Upper lobe of left lung (tissue), 6 donors: ENCODE measurements around the gene UST. TPM values are rescaled to one million over a fixed set of nuclear protein-coding genes. Genes with fewer than 3 reads are reported as not detected.

ENCODE experiments used
- ATAC-seq, 2 donors: fragments of 200-7000 bp; cut with Tn5 transposase; one replicate each; pipeline ENCODE4 v1.9.1; 2022; ENCODE audit warnings: mild to moderate bottlenecking in 2 of 2, moderate library complexity in 2 of 2; ENCODE audit not compliant: low FRiP score in 2 of 2
- DNase-seq, 2 donors: peaks; one replicate each; pipeline ENCODE4 v3.0.0-alpha.2; 2019 to 2020
- H3K27ac ChIP-seq, 4 donors: fragments of 200-600 bp; sonication (generic); one replicate each; pipeline ENCODE4 v1.5.1; 2016 to 2019
- H3K27me3 ChIP-seq, 4 donors: fragments of 200-600 bp; sonication (generic); one replicate each; pipeline ENCODE4 v1.5.1; 2017 to 2019
- H3K36me3 ChIP-seq, 4 donors: fragments of 200-600 bp; sonication (generic); one replicate each; pipeline ENCODE4 v1.5.1; 2016 to 2019
- H3K4me1 ChIP-seq, 4 donors: fragments of 200-600 bp; sonication (generic); one replicate each; pipeline ENCODE4 v1.5.1; 2018 to 2019
- H3K4me3 ChIP-seq, 4 donors: fragments of 200-600 bp; sonication (generic); one replicate each; pipeline ENCODE4 v1.5.1; 2017 to 2019; ENCODE audit warnings: mild to moderate bottlenecking in 2 of 4, moderate library complexity in 1 of 4
- H3K9me3 ChIP-seq, 4 donors: fragments of 200-600 bp; sonication (generic); one replicate each; pipeline ENCODE4 v1.5.1; 2018 to 2019
- EP300 ChIP-seq, 4 donors: sonication (generic); formaldehyde crosslinking; IDR thresholded peaks; one replicate each; pipeline ENCODE4 v1.5.1; 2017; ENCODE audit warnings: antibody characterized with exemption in 4 of 4, control low read depth in 2 of 4
- POLR2A ChIP-seq, 4 donors: fragments of 450-650 bp; IDR thresholded peaks; one replicate each; pipeline ENCODE4 v1.5.1; 2016 to 2017; ENCODE audit warnings: antibody characterized with exemption in 4 of 4, mild to moderate bottlenecking in 2 of 4
- POLR2AphosphoS5 ChIP-seq, 2 donors: sonication (generic); formaldehyde crosslinking; IDR thresholded peaks; one replicate each; pipeline ENCODE4 v1.5.1; 2017; ENCODE audit warnings: antibody characterized with exemption in 2 of 2
- WGBS, 2 donors: methylation state at CpG; one replicate each; pipeline ENCODE4 v1.1.5; 2017 to 2018; 5-methylcytosine and 5-hydroxymethylcytosine counted together
- total RNA-seq, 6 donors: library from RNA; depleted of rRNA in 4 of 6; stranded (reverse); fragments of >200 nt in 4 of 6; gene quantifications; one replicate each; pipeline versions ENCODE4 v1.1.0 to v1.2.1, GENCODE V29; 2016 to 2021
- TF ChIP-seq, protein P1 (sequence below), 6 experiments: fragments of 450-650 bp in 4 of 6; fragments of 200-600 bp in 2 of 6; sonication (generic) in 2 of 6; IDR thresholded peaks; one replicate each; pipeline ENCODE4 v1.5.1; 2016 to 2019; ENCODE audit warnings: antibody characterized with exemption in 6 of 6
- donor health status: DM: no; HTN: no; CAD: no; lungs with moderate emphysema.
- donor health status: DM: no; HTN: yes; CAD: no; lungs with severe emphysema.

Gene UST
- total RNA-seq, 6 donors from 2014 or later: 10.2 to 21.6 (median 14.2) TPM

DNA sequence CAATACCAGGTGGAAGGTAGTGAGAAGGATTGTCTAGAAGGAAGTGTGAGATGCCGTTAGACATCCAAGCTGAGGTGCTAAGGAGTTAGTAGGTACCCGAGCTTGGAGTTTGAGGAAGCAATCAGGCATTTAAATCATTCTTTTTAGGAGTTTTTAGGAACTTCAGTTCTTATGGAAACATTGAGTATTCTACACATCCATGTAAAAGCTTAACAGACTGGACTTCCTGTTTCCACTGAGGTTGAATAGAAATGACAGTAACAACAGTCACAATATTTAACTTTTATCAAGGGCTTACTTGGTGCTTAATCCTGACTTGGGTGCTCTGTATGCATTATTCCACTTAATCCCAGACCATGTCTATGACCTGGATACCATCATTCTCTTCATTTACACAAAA is 136.4 kb downstream of the UST start:
- H3K4me1 ChIP-seq: no peaks in the 10 kb centered on the region
- no peak for TF ChIP-seq POLR2AphosphoS5 (IDR thresholded peaks at IDR 0.05)
- TF ChIP-seq EP300 (IDR thresholded peaks at IDR 0.05): no peak
- TF ChIP-seq POLR2A (IDR thresholded peaks at IDR 0.05): no peak
- TF ChIP-seq, protein P1, sequence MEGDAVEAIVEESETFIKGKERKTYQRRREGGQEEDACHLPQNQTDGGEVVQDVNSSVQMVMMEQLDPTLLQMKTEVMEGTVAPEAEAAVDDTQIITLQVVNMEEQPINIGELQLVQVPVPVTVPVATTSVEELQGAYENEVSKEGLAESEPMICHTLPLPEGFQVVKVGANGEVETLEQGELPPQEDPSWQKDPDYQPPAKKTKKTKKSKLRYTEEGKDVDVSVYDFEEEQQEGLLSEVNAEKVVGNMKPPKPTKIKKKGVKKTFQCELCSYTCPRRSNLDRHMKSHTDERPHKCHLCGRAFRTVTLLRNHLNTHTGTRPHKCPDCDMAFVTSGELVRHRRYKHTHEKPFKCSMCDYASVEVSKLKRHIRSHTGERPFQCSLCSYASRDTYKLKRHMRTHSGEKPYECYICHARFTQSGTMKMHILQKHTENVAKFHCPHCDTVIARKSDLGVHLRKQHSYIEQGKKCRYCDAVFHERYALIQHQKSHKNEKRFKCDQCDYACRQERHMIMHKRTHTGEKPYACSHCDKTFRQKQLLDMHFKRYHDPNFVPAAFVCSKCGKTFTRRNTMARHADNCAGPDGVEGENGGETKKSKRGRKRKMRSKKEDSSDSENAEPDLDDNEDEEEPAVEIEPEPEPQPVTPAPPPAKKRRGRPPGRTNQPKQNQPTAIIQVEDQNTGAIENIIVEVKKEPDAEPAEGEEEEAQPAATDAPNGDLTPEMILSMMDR (IDR thresholded peaks at IDR 0.05): no peak
- WGBS, 2 donors: 64 to 69% methylated on average over 2 of the region's 2 CpGs
- H3K27me3 ChIP-seq: no peaks in the 10 kb centered on the region
- no peak overlapping the region for H3K4me3 ChIP-seq
- H3K27ac ChIP-seq: no peak overlapping the region
- no peaks in the 10 kb centered on the region for H3K9me3 ChIP-seq
- DNase-seq (no peak), ATAC-seq (no peak)
- no peaks in the 10 kb centered on the region for H3K36me3 ChIP-seq

DNA sequence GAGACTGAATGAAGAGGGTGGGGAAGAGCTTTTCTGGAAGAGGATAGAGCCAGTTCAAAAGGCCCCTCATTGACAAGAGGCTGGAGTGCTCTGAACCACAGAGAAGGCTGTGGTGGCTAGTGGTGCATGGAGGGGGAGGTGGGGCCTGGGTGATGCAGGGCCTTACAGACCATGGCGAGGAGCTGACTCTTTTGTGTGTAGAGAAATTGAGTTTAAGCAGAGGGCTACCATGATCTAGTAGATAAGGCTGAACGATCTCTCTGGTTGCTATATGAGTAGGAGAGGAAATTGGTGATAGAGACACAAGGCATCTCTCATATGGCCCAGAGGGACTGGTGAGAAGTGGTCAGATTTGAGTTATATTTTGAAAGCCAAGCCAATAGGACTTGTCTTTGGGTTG is 137.6 kb downstream of the UST start:
- DNase-seq (no peak), ATAC-seq (no peak)
- no peaks in the 10 kb centered on the region for H3K4me1 ChIP-seq
- no peaks in the 10 kb centered on the region for H3K36me3 ChIP-seq
- no peak overlapping the region for H3K4me3 ChIP-seq
- H3K9me3 ChIP-seq: no peaks in the 10 kb centered on the region
- no peak for TF ChIP-seq POLR2A (IDR thresholded peaks at IDR 0.05)
- TF ChIP-seq EP300 (IDR thresholded peaks at IDR 0.05): no peak
- no peak for TF ChIP-seq POLR2AphosphoS5 (IDR thresholded peaks at IDR 0.05)
- TF ChIP-seq, protein P1 (IDR thresholded peaks at IDR 0.05): no peak
- no peaks in the 10 kb centered on the region for H3K27me3 ChIP-seq
- 78 to 82% methylated on average over 2 of the region's 2 CpGs for WGBS, 2 donors
- no peak overlapping the region for H3K27ac ChIP-seq

DNA sequence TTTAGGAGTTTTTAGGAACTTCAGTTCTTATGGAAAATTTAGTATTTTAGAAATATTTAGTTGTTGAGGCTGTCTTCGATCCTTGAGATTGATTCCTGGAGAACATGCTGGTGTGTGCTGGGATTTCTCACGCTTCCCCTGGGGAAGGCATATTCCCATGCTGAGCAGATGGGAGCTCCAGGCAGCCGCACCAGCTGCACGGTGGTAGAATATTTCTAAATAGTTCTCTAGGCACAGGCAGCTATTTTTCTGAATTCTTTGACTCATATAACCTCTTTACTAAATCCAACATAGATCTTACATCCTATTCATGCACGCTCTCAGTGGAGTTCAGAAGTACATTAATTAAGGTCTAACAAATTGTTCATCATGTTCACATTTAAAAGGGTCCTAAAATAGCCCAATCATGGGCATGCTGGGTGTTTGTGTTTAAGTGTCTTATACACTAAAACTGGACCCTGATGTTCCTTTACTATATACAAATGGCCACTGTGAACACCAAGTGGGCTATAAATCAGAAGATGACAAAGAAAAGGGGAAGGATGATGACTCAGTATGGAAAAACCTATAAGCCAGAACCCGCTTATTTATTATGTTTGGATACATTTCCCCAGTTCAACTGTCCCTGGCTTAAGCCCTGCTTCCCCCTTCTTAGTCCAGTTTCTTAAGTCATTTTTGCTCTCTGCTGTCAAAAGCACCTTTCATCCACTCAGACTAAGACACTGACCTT is 138.5 kb downstream of the UST start:
- DNase-seq (no peak), ATAC-seq (no peak)
- Histone ChIP-seq H3K27me3 (no peaks in the 10 kb centered on the region), H3K36me3 (no peaks in the 10 kb centered on the region), H3K4me1 (no peaks in the 10 kb centered on the region), H3K9me3 (no peaks in the 10 kb centered on the region), H3K27ac (no peak overlapping the region), H3K4me3 (no peak overlapping the region)
- no peak for TF ChIP-seq EP300 (IDR thresholded peaks at IDR 0.05)
- TF ChIP-seq, protein P1 (IDR thresholded peaks at IDR 0.05): no peak
- no peak for TF ChIP-seq POLR2AphosphoS5 (IDR thresholded peaks at IDR 0.05)
- TF ChIP-seq POLR2A (IDR thresholded peaks at IDR 0.05): no peak
- WGBS, 2 donors: 88 to 89% methylated on average over 6 of the region's 6 CpGs

DNA sequence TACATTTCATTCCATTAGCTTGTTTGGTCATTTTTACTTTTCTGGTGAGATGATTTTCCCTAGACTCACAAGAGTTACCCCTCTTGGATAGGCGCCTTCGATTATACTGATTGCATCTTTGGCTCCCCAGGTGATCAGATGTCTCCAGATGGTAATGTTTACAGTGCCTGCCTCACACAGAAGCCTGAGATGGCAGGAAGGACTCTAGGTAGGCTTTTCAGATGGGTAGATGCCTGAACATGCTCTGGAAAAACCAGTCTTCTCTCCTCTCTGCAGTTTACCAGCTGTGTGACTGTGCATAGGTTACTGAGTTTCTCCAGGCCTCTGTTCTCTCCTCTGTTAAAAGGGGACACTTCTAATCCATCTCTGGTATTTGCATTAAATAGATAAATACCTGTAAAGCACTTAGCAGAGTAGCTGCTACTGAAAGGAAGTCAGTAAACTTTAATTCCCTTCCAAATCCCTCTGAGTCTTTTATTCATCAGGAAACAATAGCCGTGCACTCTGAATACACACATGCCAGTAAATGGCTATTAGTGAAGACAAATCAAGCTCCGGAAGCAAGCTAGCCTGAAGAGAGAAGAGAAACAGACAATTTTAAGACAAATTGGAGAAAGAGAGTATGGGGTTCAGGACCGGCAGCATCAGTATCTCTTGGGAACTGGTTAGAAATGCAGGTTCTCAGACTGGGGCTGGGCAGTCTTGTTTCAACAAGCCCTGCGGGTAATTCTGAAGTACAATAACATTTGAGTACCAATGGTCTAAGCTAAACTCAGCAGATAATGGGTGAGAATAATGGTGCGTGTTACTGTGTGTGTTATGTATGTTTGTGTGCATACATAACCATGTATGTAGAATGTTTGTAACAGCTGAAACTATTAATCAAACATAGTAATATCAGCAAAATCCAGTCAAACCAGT is 139.4 kb downstream of the UST start:
- no peaks in the 10 kb centered on the region for H3K27me3 ChIP-seq
- no peaks in the 10 kb centered on the region for H3K9me3 ChIP-seq
- no peaks in the 10 kb centered on the region for H3K4me1 ChIP-seq
- DNase-seq (no peak), ATAC-seq (no peak)
- H3K4me3 ChIP-seq: no peak overlapping the region
- no peaks in the 10 kb centered on the region for H3K36me3 ChIP-seq
- TF ChIP-seq EP300 (IDR thresholded peaks at IDR 0.05) (no peak), POLR2AphosphoS5 (IDR thresholded peaks at IDR 0.05) (no peak), POLR2A (IDR thresholded peaks at IDR 0.05) (no peak)
- H3K27ac ChIP-seq: no peak overlapping the region
- 73 to 83% methylated on average over 7 of the region's 7 CpGs for WGBS, 2 donors

DNA sequence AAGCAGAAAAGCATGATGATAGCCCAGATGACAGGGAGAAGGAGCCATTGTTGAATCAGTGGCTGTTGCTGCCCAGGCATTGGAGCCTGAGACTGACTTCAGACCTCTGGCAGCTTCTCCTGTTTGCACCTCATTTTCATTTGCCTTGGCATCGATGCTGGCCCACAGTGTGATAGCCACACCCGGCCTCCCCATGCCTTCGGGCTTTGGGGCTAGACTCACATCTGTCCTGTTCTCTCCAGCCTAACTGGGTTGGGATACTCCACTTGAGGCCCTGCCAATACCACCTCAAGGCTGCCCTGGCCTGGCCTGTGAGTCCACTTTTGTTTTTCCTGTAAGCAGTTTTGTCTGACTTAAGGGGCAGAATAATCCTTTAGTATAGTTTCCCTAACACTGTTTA is 140.4 kb downstream of the UST start:
- ATAC-seq (no peak), DNase-seq (no peak)
- Histone ChIP-seq H3K4me3 (no peak overlapping the region), H3K4me1 (no peaks in the 10 kb centered on the region), H3K27ac (no peak overlapping the region), H3K27me3 (no peaks in the 10 kb centered on the region), H3K36me3 (no peaks in the 10 kb centered on the region), H3K9me3 (no peaks in the 10 kb centered on the region)
- TF ChIP-seq EP300 (IDR thresholded peaks at IDR 0.05) (no peak), POLR2A (IDR thresholded peaks at IDR 0.05) (no peak), POLR2AphosphoS5 (IDR thresholded peaks at IDR 0.05) (no peak)
- TF ChIP-seq, protein P1 (IDR thresholded peaks at IDR 0.05): no peak
- WGBS, 2 donors: 69 to 87% methylated on average over 3 of the region's 3 CpGs
